ENCODE measurements around the gene SNAI3.
A peak's percentile ranks its signal among the peaks of the same experiment; 100 is the strongest.

SNAI3 gene

GRCh38 chr16:88649195-88649923 lies 36.9 kb downstream of the SNAI3 start:
- no peak for DNase-seq

DNA sequence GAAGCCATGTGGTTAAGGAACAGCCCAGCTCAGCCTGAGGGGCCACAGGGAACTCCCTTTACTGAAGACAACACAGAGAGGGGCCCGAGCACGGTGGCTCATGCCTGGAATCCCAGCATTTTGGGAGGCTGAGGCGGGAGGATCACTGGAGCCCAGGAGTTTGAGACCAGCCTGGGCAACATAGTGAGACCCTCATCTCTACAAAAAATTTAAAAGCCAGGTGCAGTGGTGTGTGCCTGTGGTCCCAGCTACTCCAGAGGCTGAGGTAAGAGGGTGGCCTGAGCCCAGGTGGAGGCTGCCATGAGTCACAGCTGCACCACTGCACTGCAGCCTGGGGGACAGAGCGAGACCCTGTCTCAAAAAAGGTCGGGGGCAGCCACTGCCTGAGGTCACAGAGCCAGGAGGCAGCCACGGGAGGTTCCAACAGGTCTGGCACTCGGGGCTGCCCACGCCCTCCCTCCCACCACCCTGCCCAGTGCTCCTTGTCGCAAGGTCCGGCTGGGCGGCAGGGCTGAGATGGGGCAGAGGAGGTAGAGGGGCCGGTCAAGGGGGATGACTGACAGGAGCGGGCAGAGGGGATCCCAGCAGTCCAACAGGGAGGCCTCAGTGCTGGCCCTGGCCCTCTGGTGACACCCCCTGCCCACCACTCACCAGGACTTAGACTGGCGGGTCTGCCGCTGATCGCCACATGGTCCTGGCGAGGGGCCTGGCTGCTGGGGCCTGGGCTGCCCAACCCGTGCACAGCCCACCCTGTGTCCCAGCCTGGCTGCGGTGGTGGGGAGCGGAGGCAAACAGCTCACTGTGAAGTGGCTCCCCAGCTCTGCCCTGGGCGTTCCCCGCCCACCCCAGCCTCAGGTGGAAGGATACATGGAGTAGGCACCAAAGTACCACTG lies 38.9 kb downstream of the SNAI3 start:
- DNase-seq, result no peak

GRCh38 chr16:88646345-88647034 lies 39.8 kb downstream of the SNAI3 start:
- DNase-seq, result no peak

DNA sequence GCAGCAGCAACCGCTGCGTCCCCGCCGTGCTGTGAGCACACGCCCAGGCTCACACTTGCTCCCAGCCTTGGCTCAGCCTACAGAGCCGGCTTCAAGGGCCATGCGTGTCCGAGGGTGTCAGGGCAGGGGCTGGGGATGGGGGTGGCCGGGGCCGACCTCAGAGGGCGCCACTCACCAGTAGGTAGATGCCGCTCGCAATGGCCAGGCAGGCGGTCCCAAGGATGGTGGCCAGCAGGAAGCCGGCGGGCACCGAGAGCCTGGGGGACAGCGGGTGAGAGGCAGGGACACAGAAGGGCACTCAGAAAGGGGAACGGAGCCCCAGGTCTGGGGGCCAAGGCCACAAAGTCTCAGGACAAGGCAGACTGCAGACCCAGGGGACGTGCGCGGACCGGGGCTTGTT lies 40.4 kb downstream of the SNAI3 start:
- no peak for DNase-seq

DNA sequence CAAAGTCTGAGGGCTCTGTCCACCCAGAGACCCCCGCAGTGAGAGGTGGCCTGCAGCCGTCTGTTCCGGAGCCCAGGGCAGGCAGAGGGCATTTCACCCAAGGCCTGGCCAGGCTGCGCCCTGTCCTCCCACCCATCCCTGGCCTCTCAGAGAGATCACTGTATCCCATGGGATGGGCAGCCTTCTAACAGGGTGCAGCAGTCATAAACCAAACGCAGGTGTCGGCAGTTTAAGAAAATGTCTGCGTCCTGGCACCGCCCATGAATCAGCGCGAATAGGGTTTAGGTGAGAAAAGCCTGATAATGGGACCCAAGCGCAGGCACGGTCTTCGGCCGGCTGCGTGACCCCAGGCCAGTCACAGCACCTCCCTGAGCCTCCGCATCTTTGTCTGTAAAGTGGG lies 40.9 kb downstream of the SNAI3 start:
- DNase-seq, result no peak

DNA sequence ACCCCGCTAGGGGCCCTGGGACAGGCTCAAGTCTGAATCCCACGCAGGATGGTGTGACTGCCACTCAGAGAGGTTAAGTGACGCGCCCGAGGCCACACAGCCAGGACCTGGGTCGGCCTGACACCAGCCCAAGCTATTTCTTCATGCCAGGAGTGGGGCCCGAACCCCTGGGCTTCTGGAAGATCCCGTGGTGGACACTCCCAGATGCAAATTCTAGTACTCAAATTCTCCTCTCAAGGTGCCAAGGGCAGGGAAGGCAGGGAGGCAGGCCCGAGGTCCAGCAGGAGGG lies 42.7 kb downstream of the SNAI3 start:
- no peak for DNase-seq

GRCh38 chr16:88642881-88643643 lies 43.2 kb downstream of the SNAI3 start:
- no peak for DNase-seq

DNA sequence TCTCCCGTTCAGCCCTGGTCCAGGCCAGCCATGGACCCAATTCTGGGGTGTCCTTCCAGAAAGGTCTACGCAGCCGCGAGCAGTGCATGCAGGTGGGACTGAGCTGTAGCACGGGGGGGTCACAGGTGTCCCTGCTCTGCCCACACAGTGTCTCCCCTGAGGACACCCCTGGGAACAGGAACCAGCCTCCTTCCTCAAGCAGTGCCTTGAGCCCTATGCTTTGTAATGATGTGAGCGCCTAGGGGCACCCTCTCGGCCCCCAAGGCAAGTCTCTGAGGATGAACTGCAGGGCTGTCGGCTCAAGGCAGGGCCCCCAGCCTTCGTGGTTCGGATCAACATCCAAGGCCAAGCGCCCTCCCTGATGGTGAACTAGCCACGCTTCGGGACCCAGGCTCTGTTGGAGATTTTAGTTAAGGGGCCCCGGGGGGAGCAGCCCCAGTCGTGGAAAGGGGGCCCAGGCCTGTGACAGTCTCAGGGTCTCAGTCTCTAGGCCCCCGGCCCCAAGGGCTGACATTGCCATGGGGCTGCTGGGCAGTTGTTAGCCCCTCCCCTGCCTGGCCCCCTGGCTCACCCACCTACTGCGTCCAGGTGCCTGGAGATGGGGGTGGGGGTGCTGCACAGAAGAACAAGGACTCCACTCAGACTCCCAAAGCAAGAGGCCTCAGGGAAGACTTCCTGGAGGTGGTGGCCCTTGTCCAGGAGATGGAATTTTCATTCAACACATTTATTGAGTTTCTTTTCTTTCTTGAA lies 45.6 kb downstream of the SNAI3 start:
- DNase-seq, result no peak

DNA sequence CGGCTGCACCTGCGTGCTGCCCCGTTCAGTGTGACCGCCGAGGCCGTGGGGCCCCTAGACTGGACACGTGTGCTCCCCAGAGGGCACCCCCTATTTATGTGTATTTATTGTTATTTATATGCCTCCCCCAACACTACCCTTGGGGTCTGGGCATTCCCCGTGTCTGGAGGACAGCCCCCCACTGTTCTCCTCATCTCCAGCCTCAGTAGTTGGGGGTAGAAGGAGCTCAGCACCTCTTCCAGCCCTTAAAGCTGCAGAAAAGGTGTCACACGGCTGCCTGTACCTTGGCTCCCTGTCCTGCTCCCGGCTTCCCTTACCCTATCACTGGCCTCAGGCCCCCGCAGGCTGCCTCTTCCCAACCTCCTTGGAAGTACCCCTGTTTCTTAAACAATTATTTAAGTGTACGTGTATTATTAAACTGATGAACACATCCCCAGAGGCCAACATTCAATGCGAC lies 46.2 kb downstream of the SNAI3 start:
- no peak for DNase-seq

DNA sequence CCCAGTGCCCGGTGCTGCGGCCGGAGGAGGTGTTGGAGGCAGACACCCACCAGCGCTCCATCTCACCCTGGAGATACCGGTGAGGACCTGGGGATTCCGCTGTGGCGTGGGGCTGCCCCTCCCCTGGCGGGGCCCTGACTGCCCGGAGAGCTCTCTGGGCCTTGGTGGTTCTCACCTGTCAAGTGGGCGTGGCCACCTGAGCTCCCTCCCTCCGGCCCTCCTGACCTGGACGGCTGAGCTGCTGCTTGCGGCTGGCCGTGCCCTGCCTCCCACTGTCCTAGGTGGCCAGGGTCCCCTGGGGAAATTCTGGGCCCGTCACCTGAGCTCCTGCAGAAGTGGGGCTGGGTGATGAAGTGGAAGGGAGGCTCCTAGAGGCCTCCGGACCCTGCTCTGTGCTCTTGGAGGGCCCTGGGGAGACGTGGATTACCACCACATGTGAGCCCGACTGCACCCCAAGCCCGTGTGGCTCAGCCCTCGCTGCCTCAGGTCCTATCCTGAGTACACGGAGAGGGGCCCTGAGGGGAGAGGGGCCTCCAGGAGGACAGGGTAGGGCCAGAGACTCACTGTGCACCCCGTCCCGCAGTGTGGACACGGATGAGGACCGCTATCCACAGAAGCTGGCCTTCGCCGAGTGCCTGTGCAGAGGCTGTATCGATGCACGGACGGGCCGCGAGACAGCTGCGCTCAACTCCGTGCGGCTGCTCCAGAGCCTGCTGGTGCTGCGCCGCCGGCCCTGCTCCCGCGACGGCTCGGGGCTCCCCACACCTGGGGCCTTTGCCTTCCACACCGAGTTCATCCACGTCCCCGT lies 46.9 kb downstream of the SNAI3 start:
- peak; percentile 86 for DNase-seq

GRCh38 chr16:88638323-88639230 lies 47.7 kb downstream of the SNAI3 start, which contains the start of gene IL17C:
Gene IL17C, plus strand, starts transcription at chr16:88638572. Its CDS starts 70 bp downstream, at chr16:88638642.
- DNase-seq, result no peak

- DNase-seq, result no peak
These were observed 49.6 kb downstream of the SNAI3 start for GRCh38 chr16:88636488-88637265.

GRCh38 chr16:88635671-88636319 lies 50.5 kb downstream of the SNAI3 start:
- DNase-seq, result no peak

DNA sequence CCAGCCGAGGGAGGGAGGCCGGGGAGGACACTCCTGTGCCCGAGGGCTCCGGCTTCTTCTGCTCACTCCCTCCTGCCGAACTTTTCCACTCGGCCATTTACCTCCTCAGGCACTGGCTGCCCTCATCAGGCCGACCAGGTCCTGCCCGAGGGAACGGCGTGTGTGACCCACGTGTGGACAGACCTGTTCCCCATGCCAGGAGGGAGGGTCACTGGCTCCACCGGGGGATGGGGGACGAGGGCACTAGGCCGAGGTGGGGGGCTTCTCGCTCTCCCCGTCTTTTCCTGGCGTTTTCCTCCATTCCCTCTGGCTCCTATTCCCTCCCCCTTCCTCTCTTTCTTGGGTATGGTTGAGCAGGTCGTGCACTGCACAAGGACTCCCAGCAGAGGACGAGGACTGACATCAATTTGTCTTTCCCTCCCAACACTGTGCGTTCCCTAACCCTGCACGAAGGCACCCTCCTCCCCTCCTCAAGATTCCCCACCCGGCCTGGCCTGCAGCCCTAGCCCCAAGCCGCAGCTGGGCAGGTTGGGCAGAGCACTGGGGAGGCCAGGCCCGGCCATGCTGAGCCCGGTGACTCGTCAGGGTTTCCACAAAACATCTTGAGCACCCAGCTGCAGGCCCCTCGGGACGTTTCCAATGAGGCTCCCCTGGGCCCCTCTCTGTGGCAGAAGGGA lies 51.2 kb downstream of the SNAI3 start:
- no peak for DNase-seq

DNA sequence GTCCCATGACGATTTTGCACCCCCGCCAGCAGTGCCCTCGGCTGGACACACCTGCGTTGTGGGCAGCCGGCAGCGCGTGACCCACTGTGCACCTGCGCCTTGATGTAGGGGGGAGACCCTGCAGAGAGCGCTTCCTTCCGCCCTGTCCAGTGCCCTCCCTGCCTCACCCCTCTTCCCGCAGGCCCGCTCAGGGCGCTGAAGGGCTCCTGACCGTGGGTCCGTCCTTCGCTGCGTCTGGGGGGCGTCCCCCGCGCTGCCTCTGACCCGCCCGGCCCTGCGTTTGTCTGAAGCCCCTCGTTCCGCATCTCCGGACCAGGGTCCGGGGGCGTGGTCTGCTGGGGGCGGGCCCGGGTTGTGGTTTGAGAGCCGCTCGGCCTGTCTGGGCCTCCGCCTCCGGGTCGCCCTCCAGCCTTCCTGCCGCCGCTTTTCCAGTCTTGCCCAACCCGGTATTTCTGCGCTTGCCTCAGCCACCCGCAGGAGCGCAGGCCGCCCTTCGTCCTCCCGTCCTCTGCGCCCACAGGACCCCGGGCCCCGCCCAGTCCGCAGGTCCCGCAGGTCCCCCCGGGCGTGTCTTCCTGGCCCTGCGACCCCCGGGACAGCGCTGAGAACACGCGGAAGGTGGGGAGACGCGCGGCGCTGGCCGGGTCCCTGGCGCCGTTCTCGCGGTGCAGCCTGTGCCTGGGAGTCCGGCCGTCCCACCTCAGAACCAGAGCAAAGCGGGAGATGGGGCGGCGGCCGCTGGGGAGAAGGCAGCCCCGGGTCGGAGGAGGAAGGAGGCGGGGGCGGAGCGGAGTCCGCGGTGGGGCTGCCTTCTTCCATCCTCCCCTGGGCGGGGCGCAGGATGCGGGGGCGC lies 51.9 kb downstream of the SNAI3 start:
- DNase-seq, result peak; percentile 88

DNA sequence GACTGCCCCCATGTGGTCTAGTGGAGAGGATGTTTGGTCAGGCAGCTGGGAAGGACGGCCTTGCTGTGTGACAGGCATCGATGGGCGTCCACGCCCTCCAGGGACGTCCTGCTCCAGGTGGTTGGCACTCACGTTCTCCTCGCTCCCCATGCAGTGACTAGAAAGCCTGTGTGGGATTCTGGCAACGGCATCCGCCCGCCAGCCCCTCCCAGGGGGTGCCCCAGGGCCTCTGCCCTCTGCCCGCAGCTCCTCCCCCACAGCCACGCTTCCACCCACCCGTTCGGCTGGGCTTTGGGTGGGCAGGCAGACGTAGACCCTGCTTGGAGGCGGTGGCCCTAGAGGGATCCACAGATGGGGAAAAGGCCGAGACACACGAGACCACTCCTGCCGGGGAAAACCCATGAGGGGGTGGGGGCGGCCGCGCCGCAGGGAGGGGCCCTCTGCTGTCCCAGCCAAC lies 52.6 kb downstream of the SNAI3 start:
- DNase-seq, result peak; percentile 92

GRCh38 chr16:88632587-88632930 lies 53.7 kb downstream of the SNAI3 start:
- DNase-seq, result no peak
